Kidney (tissue), 14 donors: ENCODE results near the gene CLDN20. TPM values are rescaled to one million over a fixed set of nuclear protein-coding genes. Genes with fewer than 3 reads are reported as not detected.
A peak's percentile ranks its signal among the peaks of the same experiment; 100 is the strongest.
"Not testable (repeated sequence)": the region's sequence is repeated elsewhere in the genome, so short reads cannot be mapped to it uniquely, and the experiment has no call there.

Experiments
- DNase-seq, 5 donors: peaks; one replicate each; pipeline ENCODE4 v3.0.0-alpha.2; 2013 to 2020
- FAIRE-seq: peaks from 2 replicates; lab custom pipeline; 2012; peaks lifted over from hg19 to GRCh38; lab: Jason Lieb, UNC
- H3K27ac ChIP-seq, 2 donors: one replicate each; pipeline ENCODE4 v1.7.0; 2013; ENCODE audit warnings: low read depth in 2 of 2, low read length in 2 of 2, inconsistent platforms in 1 of 2
- H3K27me3 ChIP-seq: one replicate; pipeline ENCODE4 v1.7.1; 2013; ENCODE audit warnings: low read length, inconsistent platforms; ENCODE audit not compliant: control insufficient read depth, insufficient read depth
- H3K36me3 ChIP-seq, 3 donors: one replicate each; pipeline versions ENCODE4 v1.7.0 to v1.7.1; 2013; ENCODE audit warnings: low read length in 3 of 3, control low read depth in 1 of 3, inconsistent platforms in 1 of 3; ENCODE audit not compliant: insufficient read depth in 3 of 3, control insufficient read depth in 2 of 3
- H3K4me1 ChIP-seq, 3 donors: one replicate each; pipeline versions ENCODE4 v1.7.0 to v1.7.1; 2013; ENCODE audit warnings: low read length in 3 of 3, inconsistent platforms in 1 of 3, low read depth in 1 of 3; ENCODE audit not compliant: control insufficient read depth in 2 of 3, insufficient read depth in 2 of 3
- H3K4me3 ChIP-seq, 3 donors: one replicate each; pipeline versions ENCODE4 v1.7.0 to v1.8.1; 2013; ENCODE audit warnings: low read length in 3 of 3, control low read depth in 1 of 3, inconsistent platforms in 1 of 3
- H3K9ac ChIP-seq, 3 donors: one replicate each; pipeline versions ENCODE4 v1.7.0 to v1.7.1; 2013; ENCODE audit warnings: low read length in 3 of 3, control low read depth in 1 of 3, inconsistent platforms in 1 of 3
- H3K9me3 ChIP-seq, 3 donors: one replicate each; pipeline versions ENCODE4 v1.7.0 to v1.7.1; 2013; ENCODE audit warnings: low read length in 3 of 3, control low read depth in 1 of 3, inconsistent platforms in 1 of 3; ENCODE audit not compliant: control insufficient read depth in 2 of 3, insufficient read depth in 1 of 3
- intact Hi-C: fragments of 100-400 bp; cut with DNase I; formaldehyde crosslinking; loops from one replicate; pipeline ENCODE4 v1.11.1; 2022
- polyA plus RNA-seq: library from polyadenylated mRNA; stranded (reverse); fragments of 350-450 nt; fragmentation: Illumina TruSeq; extraction: RNeasy Lipid Tissue Mini Kit (QIAGEN cat#74804); gene quantifications from one replicate; pipeline ENCODE4 v1.2.3, GENCODE V29; 2014; ENCODE audit warnings: low read depth, low replicate concordance; ENCODE audit not compliant: insufficient read depth
- total RNA-seq: library from RNA; stranded (reverse); fragmentation: NEBNext Ultra II Directional; extraction: Animal tissue kit (Norgen Biotek cat#: 25700); gene quantifications from one replicate; pipeline ENCODE4 v1.2.1, GENCODE V29; 2021
- TF ChIP-seq, protein P1 (sequence below): IDR thresholded peaks from 3 replicates; pipeline ENCODE4 v1.5.1; 2012; ENCODE audit warnings: mild to moderate bottlenecking, moderate library complexity, borderline replicate concordance; ENCODE audit not compliant: insufficient read depth; ENCODE audit errors: extremely low read depth
- donor health status: control.
- donor health status: control.
- donor health status: control.
- donor health status: control.
- donor health status: control.
- donor health status: DM: yes; HTN: yes; CAD: no.
- donor health status: Normal renal cell carcinoma (clear cell type).

Gene CLDN20
- total and polyA plus RNA-seq, 2 donors from 2014 or later = 0.77 TPM; not detected in 1

DNA sequence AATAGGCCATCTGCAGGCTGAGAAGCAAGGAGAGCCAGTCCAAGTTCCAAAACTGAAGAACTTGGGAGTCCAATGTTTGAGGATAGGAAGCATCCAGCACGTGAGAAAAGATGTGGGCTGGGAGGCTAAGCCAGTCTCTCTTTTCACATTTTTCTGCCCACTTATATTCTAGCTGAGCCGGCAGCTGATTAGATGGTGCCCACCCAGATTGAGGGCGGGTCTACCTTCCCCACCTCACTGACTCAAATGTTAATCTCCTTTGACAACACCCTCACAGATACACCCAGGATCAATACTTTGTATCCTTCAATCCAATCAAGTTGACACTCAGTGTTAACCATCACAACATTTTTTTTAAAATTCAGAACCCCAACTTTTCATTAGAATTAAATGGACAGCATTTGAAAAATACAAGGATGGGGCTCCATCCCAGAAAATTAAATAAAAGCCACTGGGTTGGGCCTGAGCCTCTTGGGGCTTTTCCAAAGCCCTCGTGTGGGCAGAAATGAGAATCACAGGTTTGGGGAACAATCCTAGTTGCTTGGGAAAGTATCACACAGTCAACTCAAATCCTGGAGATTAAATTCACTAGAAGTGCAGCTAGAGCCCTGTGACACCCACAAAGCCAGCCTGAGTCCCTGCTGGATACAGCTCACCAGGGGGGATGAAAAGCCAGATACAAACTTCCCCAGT lies 2.2 kb downstream of the CLDN20 start:
- Histone ChIP-seq H3K4me1 (no peaks in the 10 kb centered on the region), H3K27me3 (no peaks in the 10 kb centered on the region), H3K9me3 (no peaks in the 10 kb centered on the region), H3K36me3 (no peaks in the 10 kb centered on the region), H3K27ac (no peak overlapping the region), H3K9ac (no peak overlapping the region), H3K4me3 (no peak overlapping the region)
- intact Hi-C loops = no loop called here
- FAIRE-seq = no peak
- TF ChIP-seq, protein P1, sequence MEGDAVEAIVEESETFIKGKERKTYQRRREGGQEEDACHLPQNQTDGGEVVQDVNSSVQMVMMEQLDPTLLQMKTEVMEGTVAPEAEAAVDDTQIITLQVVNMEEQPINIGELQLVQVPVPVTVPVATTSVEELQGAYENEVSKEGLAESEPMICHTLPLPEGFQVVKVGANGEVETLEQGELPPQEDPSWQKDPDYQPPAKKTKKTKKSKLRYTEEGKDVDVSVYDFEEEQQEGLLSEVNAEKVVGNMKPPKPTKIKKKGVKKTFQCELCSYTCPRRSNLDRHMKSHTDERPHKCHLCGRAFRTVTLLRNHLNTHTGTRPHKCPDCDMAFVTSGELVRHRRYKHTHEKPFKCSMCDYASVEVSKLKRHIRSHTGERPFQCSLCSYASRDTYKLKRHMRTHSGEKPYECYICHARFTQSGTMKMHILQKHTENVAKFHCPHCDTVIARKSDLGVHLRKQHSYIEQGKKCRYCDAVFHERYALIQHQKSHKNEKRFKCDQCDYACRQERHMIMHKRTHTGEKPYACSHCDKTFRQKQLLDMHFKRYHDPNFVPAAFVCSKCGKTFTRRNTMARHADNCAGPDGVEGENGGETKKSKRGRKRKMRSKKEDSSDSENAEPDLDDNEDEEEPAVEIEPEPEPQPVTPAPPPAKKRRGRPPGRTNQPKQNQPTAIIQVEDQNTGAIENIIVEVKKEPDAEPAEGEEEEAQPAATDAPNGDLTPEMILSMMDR = no peak
- no peak for DNase-seq

DNA sequence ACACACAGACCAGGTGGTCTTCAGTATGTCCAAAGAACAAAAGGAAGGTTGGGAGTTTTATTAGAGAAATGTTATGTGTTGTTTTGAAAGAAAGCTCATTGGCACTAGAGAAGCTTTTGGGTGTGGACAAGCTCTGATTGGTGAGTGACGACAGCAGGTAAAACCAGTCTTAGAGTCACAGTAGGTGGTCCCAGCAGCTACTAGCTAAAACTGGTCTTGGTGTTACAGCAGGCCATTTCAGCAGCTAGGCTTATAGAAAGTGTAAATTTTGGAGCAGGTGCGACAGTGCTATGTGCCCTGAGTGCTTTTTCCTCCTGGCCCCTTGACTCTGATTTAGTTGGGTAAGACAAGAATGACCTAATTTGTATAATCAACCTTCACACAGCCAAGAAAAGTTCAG lies 3.6 kb downstream of the CLDN20 start:
- no peaks in the 10 kb centered on the region for H3K9me3 ChIP-seq
- intact Hi-C loops = no loop called here
- H3K4me3 ChIP-seq = no peak overlapping the region
- FAIRE-seq = no peak
- H3K27ac ChIP-seq = no peak overlapping the region
- no peaks in the 10 kb centered on the region for H3K4me1 ChIP-seq
- no peaks in the 10 kb centered on the region for H3K36me3 ChIP-seq
- no peaks in the 10 kb centered on the region for H3K27me3 ChIP-seq
- TF ChIP-seq, protein P1 = no peak
- DNase-seq = no peak
- H3K9ac ChIP-seq = no peak overlapping the region

DNA sequence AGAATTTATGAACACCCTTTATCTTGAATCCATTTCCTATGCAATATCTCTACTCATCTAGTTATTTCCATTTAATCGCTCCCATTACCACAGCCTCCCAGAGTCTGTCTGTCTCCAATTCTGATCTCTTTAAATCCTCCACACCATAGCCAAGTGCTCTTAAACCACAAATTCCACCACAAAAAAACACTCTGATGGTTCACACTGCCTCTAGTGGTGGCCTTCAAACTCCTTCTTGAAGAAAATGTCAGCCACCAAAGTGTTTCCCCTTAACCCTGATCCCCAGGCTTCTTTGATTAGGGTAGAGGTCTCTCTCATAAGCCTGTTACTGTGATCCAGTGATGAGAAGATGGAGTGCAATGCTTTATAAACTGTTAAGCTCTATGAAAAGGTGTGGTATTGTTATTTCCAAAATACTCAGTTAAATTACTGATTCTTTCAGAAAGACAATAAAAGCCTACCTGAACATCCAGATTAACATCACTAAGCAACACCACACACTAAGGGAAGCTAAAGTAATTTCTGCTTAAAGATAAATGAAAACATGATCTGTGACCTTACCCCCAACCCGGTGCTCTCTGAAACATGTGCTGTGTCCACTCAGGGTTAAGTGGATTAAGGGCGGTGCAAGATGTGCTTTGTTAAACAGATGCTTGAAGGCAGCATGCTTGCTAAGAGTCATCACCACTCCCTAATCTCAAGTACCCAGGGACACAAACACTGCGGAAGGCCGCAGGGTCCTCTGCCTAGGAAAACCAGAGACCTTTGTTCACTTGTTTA lies 4.5 kb downstream of the CLDN20 start:
- FAIRE-seq, intact Hi-C loops: not testable (repeated sequence)

More for the DNA sequence above, 4.5 kb downstream of the CLDN20 start:
- H3K27me3 ChIP-seq, H3K9me3 ChIP-seq, H3K27ac ChIP-seq, H3K36me3 ChIP-seq, H3K9ac ChIP-seq, H3K4me1 ChIP-seq, H3K4me3 ChIP-seq: not testable (repeated sequence)
- DNase-seq = peak in 1 of 5 donors; percentile 19
- TF ChIP-seq, protein P1 = peak; percentile 7
